Measurements from ENCODE around the gene MINAR2. TPM values are rescaled to one million over a fixed set of nuclear protein-coding genes. Genes with fewer than 3 reads are reported as not detected.

Gene MINAR2
- total RNA-seq, 4 donors from 2014 or later: not detected

GRCh38 chr5:129804705-129805104, 56.8 kb downstream of the MINAR2 start:
- TF ChIP-seq POLR2A (IDR thresholded peaks at IDR 0.05) (no peak), EP300 (IDR thresholded peaks at IDR 0.05) (no peak), POLR2AphosphoS5 (IDR thresholded peaks at IDR 0.05) (no peak)
- TF ChIP-seq, protein P1, sequence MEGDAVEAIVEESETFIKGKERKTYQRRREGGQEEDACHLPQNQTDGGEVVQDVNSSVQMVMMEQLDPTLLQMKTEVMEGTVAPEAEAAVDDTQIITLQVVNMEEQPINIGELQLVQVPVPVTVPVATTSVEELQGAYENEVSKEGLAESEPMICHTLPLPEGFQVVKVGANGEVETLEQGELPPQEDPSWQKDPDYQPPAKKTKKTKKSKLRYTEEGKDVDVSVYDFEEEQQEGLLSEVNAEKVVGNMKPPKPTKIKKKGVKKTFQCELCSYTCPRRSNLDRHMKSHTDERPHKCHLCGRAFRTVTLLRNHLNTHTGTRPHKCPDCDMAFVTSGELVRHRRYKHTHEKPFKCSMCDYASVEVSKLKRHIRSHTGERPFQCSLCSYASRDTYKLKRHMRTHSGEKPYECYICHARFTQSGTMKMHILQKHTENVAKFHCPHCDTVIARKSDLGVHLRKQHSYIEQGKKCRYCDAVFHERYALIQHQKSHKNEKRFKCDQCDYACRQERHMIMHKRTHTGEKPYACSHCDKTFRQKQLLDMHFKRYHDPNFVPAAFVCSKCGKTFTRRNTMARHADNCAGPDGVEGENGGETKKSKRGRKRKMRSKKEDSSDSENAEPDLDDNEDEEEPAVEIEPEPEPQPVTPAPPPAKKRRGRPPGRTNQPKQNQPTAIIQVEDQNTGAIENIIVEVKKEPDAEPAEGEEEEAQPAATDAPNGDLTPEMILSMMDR (IDR thresholded peaks at IDR 0.05): no peak
- WGBS, 2 donors (ENCODE audit: low coverage in 1 of 2): 60 to 71% methylated on average over 1 of the region's 7 CpGs
- H3K9me3 ChIP-seq: peaks cover 0 to 5% (median 0%) of the 10 kb centered on the region in 3 donors

DNA sequence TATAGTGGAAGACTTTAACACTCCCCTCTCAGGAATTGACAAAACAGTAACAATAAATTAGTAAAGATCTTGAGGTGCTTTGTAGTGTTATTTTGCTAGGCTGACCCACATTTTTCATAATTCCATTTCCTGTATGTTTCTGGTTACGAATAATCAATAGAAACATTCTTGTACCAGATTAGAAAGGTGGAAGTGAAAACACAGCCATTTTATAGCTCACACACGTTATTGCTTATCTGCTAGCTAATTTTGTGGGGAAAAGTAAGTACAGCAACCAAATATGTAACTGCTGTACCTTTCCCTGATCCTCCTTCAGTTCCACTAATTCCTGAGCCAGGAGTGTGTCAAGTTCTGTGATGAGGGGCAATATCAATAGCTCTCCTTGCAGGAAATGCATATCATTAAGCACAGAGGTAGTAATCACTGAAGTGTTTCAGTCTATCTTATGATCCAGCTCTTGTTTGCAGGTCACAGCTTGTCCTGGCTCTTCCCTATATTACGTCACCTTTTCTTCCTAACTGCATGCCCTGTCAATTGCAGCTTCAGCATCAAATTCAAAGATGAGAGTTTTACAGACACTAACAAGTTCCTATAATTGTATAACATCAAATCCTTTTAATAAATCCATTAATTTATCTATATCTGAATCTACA, 59.4 kb downstream of the MINAR2 start:
- Histone ChIP-seq H3K27me3 (no peaks in the 10 kb centered on the region), H3K4me3 (no peak overlapping the region), H3K27ac (no peak overlapping the region), H3K4me1 (no peaks in the 10 kb centered on the region), H3K9me3 (no peaks in the 10 kb centered on the region), H3K36me3 (no peaks in the 10 kb centered on the region)
- TF ChIP-seq, protein P1 (IDR thresholded peaks at IDR 0.05): no peak
- TF ChIP-seq EP300 (IDR thresholded peaks at IDR 0.05) (no peak), POLR2AphosphoS5 (IDR thresholded peaks at IDR 0.05) (no peak), POLR2A (IDR thresholded peaks at IDR 0.05) (no peak)
- ATAC-seq: no peak
- 51 to 82% methylated on average over 3 of the region's 3 CpGs for WGBS, 2 donors (ENCODE audit: low coverage in 1 of 2)

More at GRCh38 chr5:129804705-129805104, 56.8 kb downstream of the MINAR2 start:
- no peaks in the 10 kb centered on the region for H3K36me3 ChIP-seq
- no peaks in the 10 kb centered on the region for H3K4me1 ChIP-seq
- H3K27me3 ChIP-seq: no peaks in the 10 kb centered on the region
- no peak overlapping the region for H3K27ac ChIP-seq
- ATAC-seq: no peak
- no peak overlapping the region for H3K4me3 ChIP-seq

Other genes starting within 250 kb of the MINAR2 start
- 1 to 10 TPM in 3 of 4 donors, under 1 TPM in 1; 0.78 to 3.4 (median 2.8) TPM for gene CHSY3, start 156.4 kb downstream of the MINAR2 start, total RNA-seq